ENCODE data around the gene LRRC38.

Gene LRRC38

DNA sequence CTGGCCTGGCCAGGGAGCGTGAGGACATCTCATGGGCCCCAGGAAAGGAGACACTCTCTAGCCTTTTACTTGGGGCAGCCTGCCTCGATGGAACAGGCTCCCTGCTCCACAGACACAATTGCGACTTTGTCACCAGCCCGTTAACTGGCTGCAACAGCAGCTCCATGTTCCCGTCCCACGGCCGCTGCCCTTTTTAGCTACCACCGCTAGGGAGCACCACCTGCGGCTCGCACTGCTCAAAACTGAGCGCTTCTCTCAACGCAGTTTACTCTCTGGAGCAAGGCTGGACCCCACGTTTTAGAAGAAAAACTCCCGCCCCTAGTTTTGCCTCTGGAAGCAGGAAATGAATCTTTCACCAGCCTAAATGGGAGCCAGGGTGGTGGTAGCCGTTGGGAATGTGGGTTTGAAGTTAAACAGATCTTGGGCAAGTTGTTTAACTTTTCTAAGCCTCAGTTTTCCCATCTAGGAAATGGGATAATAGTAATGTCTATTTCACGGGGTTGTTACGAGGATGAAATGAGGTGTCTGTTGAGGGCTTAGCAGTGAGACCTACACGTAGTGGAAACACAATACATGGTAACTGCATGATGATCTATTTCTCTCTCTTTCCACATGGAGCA lies 3.5 kb upstream of the LRRC38 start:
- no peak for DNase-seq (ENCODE audit: low read depth in 2 of 2, low spot score in 1 of 2)

DNA sequence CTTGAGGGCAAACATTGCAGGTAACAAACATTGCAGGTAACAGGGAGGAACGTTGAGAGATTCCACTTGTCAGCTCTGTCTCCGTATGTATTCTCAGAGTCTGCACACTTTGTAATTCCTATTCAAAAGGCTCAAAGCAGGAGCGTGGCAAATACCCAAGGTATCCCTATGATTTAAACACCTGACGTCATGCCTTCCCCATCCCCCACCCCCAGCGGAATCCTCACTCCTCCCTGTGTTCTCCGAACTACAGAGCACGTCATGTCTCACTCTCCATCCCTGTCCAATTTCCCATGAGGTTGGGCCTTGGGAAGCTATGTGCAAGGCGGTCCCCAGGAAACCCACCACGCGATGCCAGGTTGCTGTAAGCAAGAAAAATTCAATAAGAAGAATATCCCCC lies 2.8 kb upstream of the LRRC38 start:
- no peak for DNase-seq (ENCODE audit: low read depth in 2 of 2, low spot score in 1 of 2)

DNA sequence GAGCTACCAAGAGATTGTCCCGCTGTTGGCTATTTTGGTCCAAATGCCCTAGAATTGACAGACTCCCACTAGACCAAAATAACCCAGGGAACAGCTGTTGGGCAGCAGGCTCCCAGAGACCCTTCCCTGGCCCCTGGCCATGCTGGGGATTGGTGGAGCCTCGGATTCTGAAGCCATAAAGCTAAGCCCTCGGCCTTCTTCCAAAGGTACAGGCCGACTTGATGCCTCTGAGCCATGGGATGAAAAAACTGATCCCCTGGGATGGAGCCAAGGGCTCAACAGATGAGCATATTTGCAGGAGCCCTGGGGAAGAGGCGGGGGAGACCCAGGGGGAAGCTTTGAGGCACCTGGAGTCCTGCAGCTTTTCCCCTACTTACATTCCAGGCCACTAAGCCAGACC lies 1.0 kb upstream of the LRRC38 start:
- DNase-seq (ENCODE audit: low read depth in 2 of 2, low spot score in 1 of 2), result no peak

DNA sequence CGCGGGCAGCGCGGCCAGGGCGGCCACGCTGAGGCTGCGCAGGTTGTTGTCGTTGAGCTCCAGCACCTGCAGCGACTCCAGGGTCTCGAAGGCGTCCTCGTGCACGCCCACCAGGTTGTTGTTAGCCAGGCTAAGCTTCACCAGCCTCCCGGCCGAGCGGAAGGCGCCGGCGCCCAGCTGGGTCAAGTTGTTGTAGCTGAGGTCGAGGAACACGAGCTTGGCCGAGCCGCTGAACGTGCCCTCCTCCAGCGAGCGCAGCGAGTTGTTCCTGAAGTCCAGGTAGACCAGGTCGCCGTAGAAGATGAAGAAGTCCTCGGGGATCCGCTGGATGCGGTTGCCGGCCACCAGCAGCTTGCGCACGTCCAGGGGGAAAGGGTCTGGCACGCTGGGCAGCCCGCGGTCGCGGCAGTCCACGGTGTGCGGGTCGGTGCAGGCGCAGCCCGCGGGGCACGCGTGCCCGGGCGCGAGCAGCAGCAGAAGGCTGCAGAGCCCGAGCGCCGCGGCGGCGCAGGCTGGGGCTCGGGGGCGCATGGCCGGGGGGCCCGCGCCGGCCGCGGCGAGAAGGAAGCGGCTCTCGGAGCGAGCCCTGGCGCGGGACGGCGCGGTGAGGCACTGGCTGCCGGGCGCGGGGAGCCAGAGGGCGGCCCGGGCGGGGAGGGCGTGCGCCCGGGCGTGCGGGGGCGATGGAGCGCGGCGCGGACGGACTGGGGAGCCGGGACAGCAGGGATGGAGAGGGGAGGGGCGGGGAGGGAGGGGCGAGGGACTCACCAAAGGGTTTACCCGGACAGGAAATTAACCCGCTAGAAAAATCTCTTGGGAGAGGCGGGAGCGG lies 524 bp downstream of the LRRC38 start:
- no peak for DNase-seq (ENCODE audit: low read depth in 2 of 2, low spot score in 1 of 2)

DNA sequence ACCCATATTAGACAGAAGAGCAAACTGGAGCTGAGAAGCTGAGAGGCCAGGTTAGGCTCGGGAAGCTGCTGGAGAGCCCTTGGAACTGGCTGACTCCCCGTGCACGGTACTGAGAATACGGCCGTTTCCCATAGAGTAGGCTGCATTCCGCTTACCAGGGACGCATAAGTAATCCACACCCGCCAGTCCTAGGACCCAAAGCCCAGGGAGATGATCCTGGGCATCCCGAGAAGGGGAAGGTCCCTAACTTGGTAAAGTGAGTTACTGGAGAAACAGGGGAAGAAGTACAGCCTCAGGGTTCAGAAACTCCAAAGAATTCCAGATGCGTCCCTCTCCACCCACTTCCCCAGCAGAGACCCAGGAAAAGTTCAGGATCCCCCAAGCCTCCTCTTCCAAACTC lies 1.3 kb downstream of the LRRC38 start:
- DNase-seq (ENCODE audit: low read depth in 2 of 2, low spot score in 1 of 2), result no peak

DNA sequence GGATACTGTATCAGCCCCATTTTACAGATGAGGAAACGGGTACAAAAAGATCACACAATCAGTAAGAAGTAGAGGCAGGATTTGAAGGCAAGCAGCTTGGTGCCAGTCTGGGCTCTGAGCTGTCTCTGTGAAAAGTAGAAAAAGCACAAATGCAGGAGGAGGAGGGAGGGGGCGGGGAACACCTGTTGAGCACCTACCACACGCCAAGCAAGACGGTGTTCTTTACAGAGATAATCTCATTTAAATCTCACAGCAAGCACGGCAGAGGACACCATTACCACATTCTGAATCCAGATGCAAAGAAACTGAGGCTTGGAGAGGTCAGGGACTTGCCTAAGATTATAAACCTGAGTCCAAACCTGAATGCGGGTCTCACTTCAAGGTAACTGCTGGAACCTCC lies 3.3 kb downstream of the LRRC38 start:
- DNase-seq (ENCODE audit: low read depth in 2 of 2, low spot score in 1 of 2), result no peak

DNA sequence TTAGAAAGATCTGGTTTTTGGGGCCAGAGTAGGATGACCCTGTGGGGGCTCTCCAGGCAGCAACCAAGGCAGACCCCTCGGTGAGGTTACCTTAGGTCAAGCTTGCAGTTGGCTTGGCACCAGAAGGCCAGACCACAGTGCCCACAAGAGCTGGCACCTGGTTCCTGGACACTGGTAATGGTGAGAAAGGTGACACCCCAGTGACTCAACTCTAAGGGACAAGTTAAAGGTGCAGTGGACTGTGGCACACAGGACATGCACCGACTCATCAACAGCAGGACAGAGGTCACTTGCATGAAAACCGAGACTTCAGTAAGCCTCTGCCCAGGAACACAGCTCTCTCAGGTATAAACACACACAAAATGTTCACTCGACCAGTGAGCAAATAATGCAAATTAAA lies 6.7 kb downstream of the LRRC38 start:
- no peak for DNase-seq (ENCODE audit: low read depth in 2 of 2, low spot score in 1 of 2)

DNA sequence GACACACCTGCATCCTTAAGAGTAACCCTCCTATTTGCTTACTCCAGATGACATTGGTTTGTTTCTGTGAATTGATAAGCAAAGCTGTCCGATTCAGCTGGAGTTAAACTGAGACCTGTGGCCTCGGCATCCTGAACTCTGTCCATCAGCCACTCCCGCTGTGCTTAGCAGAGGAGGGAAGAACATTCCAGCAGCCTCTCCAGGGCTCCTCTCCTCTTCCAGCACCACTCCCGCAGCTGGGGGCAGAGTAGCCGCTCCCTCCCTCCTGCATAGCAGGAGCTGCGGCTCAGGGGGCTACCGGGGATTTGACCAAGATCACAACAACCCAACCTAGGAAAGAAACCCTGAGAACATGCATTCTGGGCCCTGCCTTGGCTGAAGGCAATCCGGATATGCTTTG lies 8.8 kb downstream of the LRRC38 start:
- DNase-seq (ENCODE audit: low read depth in 2 of 2, low spot score in 1 of 2), result no peak

DNA sequence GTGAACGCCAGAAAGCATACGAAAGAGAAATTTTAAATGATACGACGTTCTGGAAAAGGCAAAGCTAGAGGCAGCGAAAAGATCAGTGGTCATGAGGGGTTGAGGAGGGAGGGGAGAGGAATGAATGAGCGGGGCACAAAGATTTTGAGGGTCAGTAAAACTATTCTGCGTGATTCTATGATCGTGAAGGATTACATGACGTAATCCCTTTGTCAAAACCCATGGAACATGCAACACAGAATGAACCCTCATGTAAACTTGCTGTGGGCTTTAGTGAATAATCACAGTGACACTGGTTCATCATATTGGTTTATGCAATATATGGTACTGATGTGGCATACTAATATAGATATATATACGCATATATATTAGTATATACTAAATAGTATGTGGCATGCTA lies 13.0 kb downstream of the LRRC38 start:
- no peak for DNase-seq (ENCODE audit: low read depth in 2 of 2, low spot score in 1 of 2)

DNA sequence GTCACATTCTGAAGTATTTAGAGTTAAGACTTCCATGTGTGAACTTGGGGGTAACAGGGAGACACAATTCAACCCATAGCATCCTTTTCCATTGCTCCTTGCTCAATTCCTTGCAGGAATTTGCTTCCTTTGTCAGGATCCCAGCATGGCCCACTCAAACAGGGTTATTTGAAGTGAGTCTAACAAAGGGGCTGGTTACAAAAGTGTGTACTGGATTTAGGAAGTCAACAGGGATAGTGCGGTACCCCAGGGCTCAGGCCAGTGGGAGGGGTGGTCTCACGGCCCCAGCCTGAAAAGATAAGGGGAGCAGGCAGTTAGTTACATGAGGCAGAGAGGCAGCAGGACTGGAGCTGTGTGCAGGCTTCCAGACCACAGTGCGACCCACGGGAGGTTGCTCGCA lies 14.4 kb downstream of the LRRC38 start:
- no peak for DNase-seq (ENCODE audit: low read depth in 2 of 2, low spot score in 1 of 2)

DNA sequence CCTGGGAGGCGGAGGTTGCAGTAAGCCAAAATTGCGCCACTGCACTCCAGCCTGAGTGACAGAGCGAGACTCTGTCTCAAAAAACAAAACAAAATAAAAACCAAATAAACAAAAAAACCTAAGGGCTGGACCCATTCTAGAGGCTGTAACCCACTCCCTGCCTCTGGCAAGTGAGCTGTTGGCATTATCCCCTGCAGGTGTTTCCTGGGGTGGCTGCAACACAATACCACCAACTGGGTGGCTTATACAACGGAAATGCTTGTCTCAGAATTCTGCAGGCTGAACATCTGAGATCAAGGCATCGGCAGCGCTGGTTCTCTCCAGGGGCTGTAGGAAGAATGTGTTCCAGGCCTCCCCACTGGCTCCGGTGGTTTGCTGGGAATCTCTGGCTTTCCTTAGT lies 15.2 kb downstream of the LRRC38 start:
- no peak for DNase-seq (ENCODE audit: low read depth in 2 of 2, low spot score in 1 of 2)

DNA sequence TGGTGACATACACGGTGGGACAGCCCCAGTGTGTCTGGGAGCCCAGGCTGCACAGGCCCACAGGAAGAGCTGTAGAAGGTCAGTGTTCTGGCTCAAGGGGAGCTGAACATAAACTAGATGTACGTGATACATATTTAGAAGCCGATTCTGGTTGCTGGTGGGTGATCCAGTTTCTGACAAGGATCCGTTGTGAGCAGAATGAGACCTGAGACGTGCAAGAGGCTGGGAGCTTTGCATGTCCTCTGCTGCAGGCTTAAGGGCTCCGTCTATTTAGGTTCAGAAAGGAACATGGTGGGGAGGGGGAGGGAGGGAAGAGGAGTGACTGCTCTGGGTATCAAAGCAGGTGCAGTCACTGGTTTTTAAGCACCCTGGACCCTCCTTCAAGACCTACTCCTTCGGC lies 18.6 kb downstream of the LRRC38 start:
- no peak for DNase-seq (ENCODE audit: low read depth in 2 of 2, low spot score in 1 of 2)

DNA sequence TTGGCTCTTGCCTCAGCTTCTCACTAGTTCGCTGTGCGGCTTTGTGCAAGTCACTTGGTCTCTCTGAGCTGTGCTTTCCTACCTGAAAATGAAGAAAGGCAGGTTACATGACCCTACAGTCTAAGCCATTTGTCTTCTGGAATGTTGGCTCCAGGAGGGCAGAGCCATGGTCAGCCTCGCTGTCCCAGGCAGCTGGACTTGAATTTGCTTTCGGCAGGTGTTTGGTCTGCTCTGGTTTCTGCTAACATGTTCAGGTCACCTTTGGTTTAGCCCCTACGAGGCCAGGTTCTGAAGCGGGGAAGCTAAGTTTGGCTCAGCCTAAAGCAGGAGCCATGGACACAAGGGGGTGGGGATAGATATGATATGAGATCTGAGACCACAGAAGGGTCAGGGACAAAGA lies 19.1 kb downstream of the LRRC38 start:
- DNase-seq (ENCODE audit: low read depth in 2 of 2, low spot score in 1 of 2), result no peak

DNA sequence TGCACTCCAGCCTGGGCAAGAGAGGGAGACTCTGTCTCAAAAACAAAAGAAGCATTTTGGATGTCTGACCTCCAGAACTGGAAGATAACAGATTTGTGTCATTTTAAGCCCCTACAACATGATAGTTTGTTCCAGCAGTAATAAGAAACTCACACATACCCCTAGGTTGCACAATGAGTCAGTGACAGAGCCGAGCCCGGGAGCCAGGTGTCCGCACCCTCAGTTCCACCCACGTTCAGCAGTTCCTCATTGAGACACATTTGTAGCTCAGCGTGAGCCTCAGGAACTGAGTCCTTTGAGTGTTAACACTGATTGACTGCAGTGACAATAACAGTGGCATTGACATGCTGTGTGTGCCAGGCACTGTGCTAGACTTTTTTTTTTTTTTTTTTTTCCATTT lies 19.8 kb downstream of the LRRC38 start:
- DNase-seq (ENCODE audit: low read depth in 2 of 2, low spot score in 1 of 2), result no peak

DNA sequence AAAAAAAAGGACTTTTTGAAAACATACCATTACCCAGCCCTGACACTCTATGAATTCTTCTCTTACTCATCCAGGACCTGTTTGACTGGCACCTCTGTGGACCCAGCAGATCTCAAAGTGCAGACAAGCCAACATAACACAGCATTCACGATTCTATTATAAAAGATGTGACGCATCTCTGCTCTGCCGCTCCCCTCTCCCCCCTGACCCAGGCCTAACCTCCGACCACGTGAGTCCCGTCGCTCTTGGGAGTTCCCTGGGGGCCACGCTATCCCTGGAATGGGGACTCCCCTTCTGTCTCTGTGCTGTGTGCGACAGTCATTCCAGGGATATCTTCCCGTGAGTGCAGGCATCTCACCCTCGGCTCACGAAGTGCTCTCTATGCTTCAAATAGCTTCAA lies 21.1 kb downstream of the LRRC38 start:
- no peak for DNase-seq (ENCODE audit: low read depth in 2 of 2, low spot score in 1 of 2)

DNA sequence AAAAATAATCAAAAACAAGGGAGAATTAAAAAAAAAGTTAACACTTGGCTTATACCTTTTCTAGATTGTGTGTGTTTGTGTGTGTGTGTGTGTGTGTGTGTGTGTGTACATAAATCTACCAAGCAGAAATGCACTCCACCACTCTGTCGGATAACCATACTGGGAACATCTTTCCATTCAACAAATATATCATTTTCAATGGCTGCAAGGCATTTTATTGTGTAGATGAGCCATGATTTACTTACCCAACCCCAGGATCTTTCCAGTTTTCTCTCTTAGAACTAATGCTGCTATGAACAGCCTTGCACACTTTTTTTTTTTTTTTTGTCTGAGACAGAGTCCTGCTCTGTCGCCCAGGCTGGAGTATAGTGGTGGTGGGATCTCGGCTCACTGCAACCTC lies 25.8 kb downstream of the LRRC38 start:
- DNase-seq (ENCODE audit: low read depth in 2 of 2, low spot score in 1 of 2), result no peak

DNA sequence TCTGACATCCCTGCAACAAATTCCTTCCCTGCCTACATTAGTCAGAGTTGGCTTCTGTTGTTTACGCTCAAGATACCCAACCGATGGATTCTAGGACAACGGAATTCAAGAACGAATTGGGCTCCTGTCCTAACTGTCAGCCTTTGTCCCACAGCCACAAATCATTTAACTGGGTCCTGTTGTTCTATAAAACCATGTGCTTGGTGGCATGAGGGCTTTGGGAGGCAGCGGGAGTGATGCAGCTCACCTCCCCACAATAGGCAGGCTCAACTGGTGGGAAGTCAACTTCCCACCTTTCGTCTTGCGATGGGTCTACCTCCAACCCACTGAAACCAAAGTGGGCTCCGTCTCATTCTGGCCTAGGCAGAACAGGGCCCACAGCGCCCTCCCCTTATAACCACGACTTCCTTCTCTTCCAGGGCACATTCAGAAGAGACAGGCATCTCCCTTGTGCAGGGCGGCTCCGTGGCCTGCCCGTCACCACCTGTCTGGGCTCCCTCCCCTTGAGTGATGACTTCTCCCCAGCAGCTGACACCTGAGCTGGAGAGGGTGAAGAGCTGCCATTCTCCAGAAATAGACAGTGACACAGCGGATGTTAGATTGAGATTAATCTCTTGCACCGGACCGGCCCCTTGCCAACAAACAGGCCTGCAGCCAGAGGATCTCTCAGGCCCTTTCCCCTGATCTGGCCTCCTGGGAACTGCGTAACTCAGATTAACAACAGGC lies 26.5 kb downstream of the LRRC38 start:
- DNase-seq (ENCODE audit: low read depth in 2 of 2, low spot score in 1 of 2), result no peak

DNA sequence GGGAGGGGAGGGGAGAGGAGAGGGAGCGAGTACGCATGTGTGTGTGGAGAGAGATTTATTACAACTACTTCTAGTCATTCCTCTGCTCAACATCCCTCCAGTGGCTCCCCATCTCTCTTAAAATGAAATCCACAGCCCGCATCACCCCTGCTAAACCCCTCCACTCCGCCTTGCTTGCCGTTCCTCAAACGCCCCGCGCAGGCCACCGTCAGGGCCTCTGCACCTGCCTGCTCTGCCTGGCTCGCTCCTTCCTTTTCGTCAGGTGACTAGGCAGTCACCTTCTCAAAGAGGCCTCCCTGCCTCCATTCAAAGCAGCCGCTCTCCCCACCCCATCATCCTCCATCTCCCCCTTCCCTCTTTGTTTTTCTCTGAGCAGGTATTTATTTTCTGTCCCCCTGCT lies 29.9 kb downstream of the LRRC38 start:
- no peak for DNase-seq (ENCODE audit: low read depth in 2 of 2, low spot score in 1 of 2)

DNA sequence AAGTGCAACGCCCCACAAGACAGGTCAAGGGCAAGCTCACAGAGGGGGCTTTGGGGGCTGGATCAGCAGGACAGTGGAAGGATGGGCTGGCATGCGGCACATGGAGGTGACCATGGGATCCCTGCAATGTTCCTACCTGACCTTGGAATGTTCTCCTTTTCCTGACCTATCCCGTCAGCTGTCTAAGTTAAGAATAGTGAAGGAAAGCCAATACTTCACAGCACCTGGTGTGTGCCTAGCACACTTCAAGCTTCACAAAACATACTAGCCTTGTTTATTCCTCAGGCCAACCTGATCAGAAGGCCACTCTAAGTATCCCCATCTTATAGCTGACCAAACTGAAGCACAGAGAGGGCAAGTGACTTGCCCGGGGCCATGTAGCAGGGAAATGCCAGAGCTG lies 31.2 kb downstream of the LRRC38 start:
- no peak for DNase-seq (ENCODE audit: low read depth in 2 of 2, low spot score in 1 of 2)

DNA sequence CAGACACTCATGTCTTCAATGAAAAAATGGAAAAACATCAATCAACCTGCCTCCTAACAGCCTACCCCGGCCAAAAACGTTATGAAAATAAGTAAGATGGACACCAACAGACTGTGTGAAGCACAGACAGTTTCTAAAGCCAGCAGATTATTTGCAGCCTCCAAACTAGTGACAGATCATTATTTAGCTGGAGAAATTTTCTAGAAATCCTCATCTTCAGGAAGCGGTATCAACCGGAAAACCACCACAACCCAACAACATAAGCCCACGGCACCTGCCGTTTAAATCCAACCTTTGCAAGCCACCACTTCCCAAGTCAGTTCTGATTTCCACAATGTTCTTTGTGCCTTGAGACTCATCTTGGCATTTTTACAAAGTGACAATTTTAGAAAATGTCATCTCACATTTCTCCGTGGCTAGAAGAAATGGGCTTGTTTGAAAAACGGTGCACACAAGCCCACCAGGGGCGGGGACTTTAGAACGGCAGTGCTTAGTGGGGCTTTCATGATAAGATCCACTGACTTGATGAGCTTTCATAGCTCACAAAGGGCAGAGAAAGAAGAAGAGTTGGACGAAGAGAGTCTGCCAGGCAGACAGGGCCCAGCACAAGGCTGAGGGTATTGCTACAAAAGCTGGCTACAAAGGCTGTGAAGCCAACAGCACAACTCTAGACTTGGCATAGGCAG lies 34.5 kb downstream of the LRRC38 start:
- DNase-seq (ENCODE audit: low read depth in 2 of 2, low spot score in 1 of 2), result no peak

DNA sequence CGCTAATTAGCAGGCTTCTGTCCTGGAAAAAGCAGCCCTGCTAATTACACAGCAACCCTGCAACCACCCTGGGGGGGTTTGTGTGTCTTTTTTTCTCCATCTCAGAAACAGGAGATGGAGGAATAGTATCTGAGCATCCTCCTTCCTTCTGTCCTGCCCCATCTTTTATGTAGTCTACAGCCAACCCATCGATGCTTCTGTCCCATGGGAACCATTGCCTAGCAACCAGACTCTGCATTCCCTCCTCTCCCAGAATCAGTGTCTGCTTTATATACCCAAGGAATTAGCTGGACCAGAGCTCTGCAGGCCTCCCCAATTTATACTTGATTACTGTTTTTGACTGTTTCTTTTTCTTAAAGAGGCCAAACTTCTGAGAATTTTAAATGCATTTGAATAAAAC lies 35.1 kb downstream of the LRRC38 start:
- DNase-seq (ENCODE audit: low read depth in 2 of 2, low spot score in 1 of 2), result no peak

DNA sequence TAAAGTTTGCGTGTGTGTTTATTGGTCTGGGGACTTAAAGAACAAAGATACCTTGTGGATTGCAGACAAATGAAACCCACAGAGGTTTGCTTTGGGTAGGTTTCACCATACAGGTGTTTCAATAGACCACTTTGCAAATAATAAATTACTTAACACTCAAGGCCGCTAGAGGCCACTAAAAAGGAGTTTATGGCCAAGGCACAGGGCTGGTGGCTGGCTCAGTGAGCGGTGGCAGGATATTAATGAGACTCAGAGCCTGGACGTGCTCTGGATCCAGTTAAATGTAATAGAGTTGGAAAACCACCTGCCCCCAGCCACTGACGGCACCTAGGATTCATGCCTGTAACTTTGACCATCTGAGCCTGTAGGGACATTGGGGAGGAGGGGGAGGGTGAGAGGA lies 44.5 kb downstream of the LRRC38 start:
- no peak for DNase-seq (ENCODE audit: low read depth in 2 of 2, low spot score in 1 of 2)
